Activated naive CD8-positive, alpha-beta T cell treated with anti-CD3 and anti-CD28 coated beads, Interleukin-2, amount 10 ng/mL, durations not matched to agents 7 days and 5 days (primary cell): ENCODE data around the gene DDX1. TPM values are rescaled to one million over a fixed set of nuclear protein-coding genes. Genes with fewer than 3 reads are reported as not detected.

Experiments used
- ATAC-seq: fragments of 150-1000 bp; cut with Tn5 transposase; one replicate; pipeline ENCODE4 v1.10.0; 2021; ENCODE audit warnings: low read depth, moderate library complexity
- POLR2A ChIA-PET: fragments of 350-600 bp; sonication (Branson Sonifier 250); formaldehyde crosslinking; loops from one replicate; lab custom pipeline; 2021; ENCODE audit warnings: antibody characterized with exemption; lab: Charles Lee
- DNase-seq: peaks from one replicate; pipeline ENCODE4 v3.0.0; 2021
- H3K27ac Mint-ChIP-seq: one replicate; pipeline ENCODE4 v1.8.0; 2022; ENCODE audit warnings: mild to moderate bottlenecking, mixed read lengths
- H3K27me3 Mint-ChIP-seq: one replicate; pipeline ENCODE4 v1.8.0; 2022; ENCODE audit warnings: mild to moderate bottlenecking, moderate library complexity, mixed read lengths
- H3K36me3 Mint-ChIP-seq: one replicate; pipeline ENCODE4 v1.8.0; 2021; ENCODE audit warnings: mild to moderate bottlenecking, mixed read lengths
- H3K4me1 Mint-ChIP-seq: one replicate; pipeline ENCODE4 v1.8.0; 2021; ENCODE audit warnings: mixed read lengths
- H3K4me3 Mint-ChIP-seq: one replicate; pipeline ENCODE4 v1.8.0; 2022; ENCODE audit warnings: mild to moderate bottlenecking, moderate library complexity, mixed read lengths
- H3K9me3 Mint-ChIP-seq: one replicate; pipeline ENCODE4 v1.8.0; 2021; ENCODE audit warnings: mixed read lengths
- total RNA-seq, 2 experiments: library from RNA; stranded (reverse); gene quantifications; one replicate each; pipeline ENCODE4 v1.2.3, GENCODE V29; 2021

The DDX1 gene
- total RNA-seq, 2 experiments from 2014 or later, result 55.9 to 59.1 TPM

- H3K27ac Mint-ChIP-seq, result no peak overlapping the region
- POLR2A ChIA-PET, result no interaction called here
These were observed 55.0 kb downstream of the DDX1 start for GRCh38 chr2:15646661-15647060.

GRCh38 chr2:15647622-15648590 lies 56.2 kb downstream of the DDX1 start:
- Mint-ChIP-seq H3K4me3 (no peak overlapping the region), H3K36me3 (no peaks in the 10 kb centered on the region), H3K4me1 (no peaks in the 10 kb centered on the region), H3K9me3 (no peaks in the 10 kb centered on the region), H3K27ac (peak overlapping the region; percentile 45), H3K27me3 (peaks cover 4% of the 10 kb centered on the region)
- POLR2A ChIA-PET, result no interaction called here
- DNase-seq (no peak), ATAC-seq (no peak)

More at GRCh38 chr2:15646661-15647060, 55.0 kb downstream of the DDX1 start:
- Mint-ChIP-seq H3K36me3 (peaks cover 4% of the 10 kb centered on the region), H3K27me3 (peaks cover 4% of the 10 kb centered on the region), H3K4me1 (no peaks in the 10 kb centered on the region), H3K9me3 (no peaks in the 10 kb centered on the region), H3K4me3 (no peak overlapping the region)
- no peak for DNase-seq
- no peak for ATAC-seq

- no peaks in the 10 kb centered on the region for H3K36me3 Mint-ChIP-seq
- no peaks in the 10 kb centered on the region for H3K9me3 Mint-ChIP-seq
- no peak overlapping the region for H3K4me3 Mint-ChIP-seq
- peaks cover 4% of the 10 kb centered on the region for H3K4me1 Mint-ChIP-seq
- peaks cover 4% of the 10 kb centered on the region for H3K27me3 Mint-ChIP-seq
- POLR2A ChIA-PET, result no interaction called here
- ATAC-seq (no peak), DNase-seq (no peak)
- no peak overlapping the region for H3K27ac Mint-ChIP-seq
These were observed 57.2 kb downstream of the DDX1 start for GRCh38 chr2:15648593-15649525.

GRCh38 chr2:15649561-15650255 lies 58.0 kb downstream of the DDX1 start:
- H3K4me3 Mint-ChIP-seq, result no peak overlapping the region
- peaks cover 4% of the 10 kb centered on the region for H3K27me3 Mint-ChIP-seq
- H3K4me1 Mint-ChIP-seq, result peaks cover 4% of the 10 kb centered on the region
- H3K9me3 Mint-ChIP-seq, result no peaks in the 10 kb centered on the region
- no peak for ATAC-seq
- H3K36me3 Mint-ChIP-seq, result no peaks in the 10 kb centered on the region
- POLR2A ChIA-PET, result no interaction called here
- no peak for DNase-seq
- no peak overlapping the region for H3K27ac Mint-ChIP-seq

- H3K9me3 Mint-ChIP-seq, result no peaks in the 10 kb centered on the region
- POLR2A ChIA-PET, result no interaction called here
- DNase-seq (no peak), ATAC-seq (no peak)
- no peaks in the 10 kb centered on the region for H3K27me3 Mint-ChIP-seq
- no peaks in the 10 kb centered on the region for H3K36me3 Mint-ChIP-seq
- peaks cover 4% of the 10 kb centered on the region for H3K4me1 Mint-ChIP-seq
- H3K27ac Mint-ChIP-seq, result no peak overlapping the region
- H3K4me3 Mint-ChIP-seq, result no peak overlapping the region
These were observed 59.1 kb downstream of the DDX1 start for GRCh38 chr2:15650616-15651366.

GRCh38 chr2:15651367-15651727 lies 59.7 kb downstream of the DDX1 start:
- DNase-seq (no peak), ATAC-seq (no peak)
- POLR2A ChIA-PET, result no interaction called here
- no peaks in the 10 kb centered on the region for H3K9me3 Mint-ChIP-seq
- peaks cover 4% of the 10 kb centered on the region for H3K4me1 Mint-ChIP-seq
- H3K27me3 Mint-ChIP-seq, result no peaks in the 10 kb centered on the region
- H3K4me3 Mint-ChIP-seq, result no peak overlapping the region
- H3K27ac Mint-ChIP-seq, result no peak overlapping the region
- H3K36me3 Mint-ChIP-seq, result no peaks in the 10 kb centered on the region

GRCh38 chr2:15652252-15652651 lies 60.6 kb downstream of the DDX1 start:
- ATAC-seq, result no peak

GRCh38 chr2:15652801-15653200 lies 61.1 kb downstream of the DDX1 start:
- ATAC-seq, result no peak
- no peak overlapping the region for H3K27ac Mint-ChIP-seq
- H3K4me1 Mint-ChIP-seq, result peaks cover 4% of the 10 kb centered on the region
- H3K27me3 Mint-ChIP-seq, result no peaks in the 10 kb centered on the region
- no peaks in the 10 kb centered on the region for H3K36me3 Mint-ChIP-seq
- no peak overlapping the region for H3K4me3 Mint-ChIP-seq
- no peak for DNase-seq
- no peaks in the 10 kb centered on the region for H3K9me3 Mint-ChIP-seq
- POLR2A ChIA-PET, result no interaction called here

More at GRCh38 chr2:15652252-15652651, 60.6 kb downstream of the DDX1 start:
- Mint-ChIP-seq H3K36me3 (no peaks in the 10 kb centered on the region), H3K27ac (no peak overlapping the region), H3K27me3 (no peaks in the 10 kb centered on the region), H3K4me1 (peaks cover 4% of the 10 kb centered on the region), H3K4me3 (no peak overlapping the region), H3K9me3 (no peaks in the 10 kb centered on the region)
- DNase-seq, result no peak
- POLR2A ChIA-PET, result no interaction called here

- Mint-ChIP-seq H3K9me3 (no peaks in the 10 kb centered on the region), H3K4me3 (no peak overlapping the region), H3K36me3 (no peaks in the 10 kb centered on the region), H3K4me1 (peaks cover 4% of the 10 kb centered on the region), H3K27me3 (no peaks in the 10 kb centered on the region), H3K27ac (no peak overlapping the region)
- DNase-seq (no peak), ATAC-seq (no peak)
- POLR2A ChIA-PET, result no interaction called here
These were observed 62.4 kb downstream of the DDX1 start for GRCh38 chr2:15653806-15654726.

- H3K27ac Mint-ChIP-seq, result no peak overlapping the region
- ATAC-seq (no peak), DNase-seq (no peak)
- H3K9me3 Mint-ChIP-seq, result no peaks in the 10 kb centered on the region
- no peaks in the 10 kb centered on the region for H3K36me3 Mint-ChIP-seq
- POLR2A ChIA-PET, result no interaction called here
- peaks cover 4% of the 10 kb centered on the region for H3K4me1 Mint-ChIP-seq
- no peak overlapping the region for H3K4me3 Mint-ChIP-seq
- H3K27me3 Mint-ChIP-seq, result no peaks in the 10 kb centered on the region
These were observed 63.0 kb downstream of the DDX1 start for GRCh38 chr2:15654727-15655073.

- no peak for DNase-seq
- Mint-ChIP-seq H3K4me1 (peaks cover 4% of the 10 kb centered on the region), H3K27me3 (peaks cover under 1% of the 10 kb centered on the region), H3K36me3 (no peaks in the 10 kb centered on the region), H3K9me3 (no peaks in the 10 kb centered on the region), H3K4me3 (no peak overlapping the region), H3K27ac (no peak overlapping the region)
- POLR2A ChIA-PET, result no interaction called here
- ATAC-seq, result no peak
These were observed 63.6 kb downstream of the DDX1 start for GRCh38 chr2:15655123-15655887.
